Mammary epithelial cell (primary cell): Measurements from ENCODE around the gene SHD.

Source experiments
- EZH2 ChIP-seq: IDR thresholded peaks from 2 replicates; pipeline ENCODE4 v1.6.1; 2012; ENCODE audit warnings: low read length, inconsistent platforms, borderline replicate concordance
- TF ChIP-seq, protein P1 (sequence below), 2 donors: IDR thresholded peaks in 1 of 2; conservative IDR thresholded peaks in 1 of 2; 2 replicates each; pipeline ENCODE4 v1.5.1; 2011 to 2012; ENCODE audit warnings: inconsistent platforms in 2 of 2, low read length in 2 of 2, mild to moderate bottlenecking in 2 of 2, control low read depth in 1 of 2, low read depth in 1 of 2; ENCODE audit not compliant: insufficient read depth in 1 of 2; ENCODE audit errors: extremely low read depth in 1 of 2

DNA sequence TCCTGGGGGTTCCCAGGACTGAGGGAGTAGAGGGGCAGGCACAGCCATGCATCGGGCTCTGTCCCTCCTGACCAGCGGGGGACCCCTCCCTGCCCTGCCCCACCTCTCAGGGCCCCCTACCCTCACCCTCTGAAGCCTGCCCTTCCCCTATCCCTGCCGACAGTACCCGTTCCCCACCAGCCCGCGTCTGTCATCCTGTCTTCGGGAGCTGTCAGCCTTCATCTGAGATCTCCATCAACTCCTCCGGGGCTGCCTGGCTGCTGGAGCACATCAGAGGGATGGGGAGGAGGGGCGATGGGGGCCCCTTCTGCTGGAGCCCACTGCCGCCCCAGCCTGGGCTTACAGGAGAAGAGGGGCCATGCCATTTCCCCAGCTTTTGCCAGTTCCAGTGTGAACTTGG, 6.2 kb upstream of the SHD start:
- TF ChIP-seq, protein P1, sequence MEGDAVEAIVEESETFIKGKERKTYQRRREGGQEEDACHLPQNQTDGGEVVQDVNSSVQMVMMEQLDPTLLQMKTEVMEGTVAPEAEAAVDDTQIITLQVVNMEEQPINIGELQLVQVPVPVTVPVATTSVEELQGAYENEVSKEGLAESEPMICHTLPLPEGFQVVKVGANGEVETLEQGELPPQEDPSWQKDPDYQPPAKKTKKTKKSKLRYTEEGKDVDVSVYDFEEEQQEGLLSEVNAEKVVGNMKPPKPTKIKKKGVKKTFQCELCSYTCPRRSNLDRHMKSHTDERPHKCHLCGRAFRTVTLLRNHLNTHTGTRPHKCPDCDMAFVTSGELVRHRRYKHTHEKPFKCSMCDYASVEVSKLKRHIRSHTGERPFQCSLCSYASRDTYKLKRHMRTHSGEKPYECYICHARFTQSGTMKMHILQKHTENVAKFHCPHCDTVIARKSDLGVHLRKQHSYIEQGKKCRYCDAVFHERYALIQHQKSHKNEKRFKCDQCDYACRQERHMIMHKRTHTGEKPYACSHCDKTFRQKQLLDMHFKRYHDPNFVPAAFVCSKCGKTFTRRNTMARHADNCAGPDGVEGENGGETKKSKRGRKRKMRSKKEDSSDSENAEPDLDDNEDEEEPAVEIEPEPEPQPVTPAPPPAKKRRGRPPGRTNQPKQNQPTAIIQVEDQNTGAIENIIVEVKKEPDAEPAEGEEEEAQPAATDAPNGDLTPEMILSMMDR (conservative IDR thresholded peaks at IDR 0.05 in 1 of 2, IDR thresholded peaks at IDR 0.05 in 1 of 2; ENCODE audit: extremely low read depth in 1 of 2, insufficient read depth in 1 of 2, low read depth in 1 of 2, low read length in 2 of 2): no peak
- TF ChIP-seq EZH2: no peak
